H9 (cell line): ENCODE data around the gene SLC35F3. TPM values are rescaled to one million over a fixed set of nuclear protein-coding genes. Genes with fewer than 3 reads are reported as not detected.

Experiments
- DNase-seq: peaks from one replicate; pipeline ENCODE4 v3.0.0-alpha.2; 2017
- H2AFZ ChIP-seq: one replicate; pipeline ENCODE4 v1.6.1; 2013; ENCODE audit warnings: mild to moderate bottlenecking, low read length, control low read depth, moderate library complexity
- H2AK5ac ChIP-seq: 2 replicates; pipeline ENCODE4 v1.6.1; 2013; ENCODE audit warnings: low read length, control low read depth, mixed read lengths; ENCODE audit not compliant: insufficient read length
- H2BK120ac ChIP-seq: one replicate; pipeline ENCODE4 v1.6.1; 2013; ENCODE audit warnings: low read depth, mild to moderate bottlenecking, low read length, control low read depth, inconsistent platforms; ENCODE audit not compliant: poor library complexity, severe bottlenecking
- H2BK12ac ChIP-seq: 2 replicates; pipeline ENCODE4 v1.6.1; 2013; ENCODE audit warnings: low read length, control low read depth, mixed read lengths, low read depth; ENCODE audit not compliant: insufficient read length
- H2BK15ac ChIP-seq: 2 replicates; pipeline ENCODE4 v1.6.1; 2013; ENCODE audit warnings: low read depth, low read length, control low read depth
- H2BK20ac ChIP-seq: one replicate; pipeline ENCODE4 v1.6.1; 2013; ENCODE audit warnings: low read depth, mild to moderate bottlenecking, low read length, control low read depth, inconsistent platforms; ENCODE audit not compliant: poor library complexity, severe bottlenecking
- H2BK5ac ChIP-seq: 2 replicates; pipeline ENCODE4 v1.6.1; 2013; ENCODE audit warnings: low read length, control low read depth, mixed read lengths; ENCODE audit not compliant: insufficient read length
- H3K14ac ChIP-seq: 2 replicates; pipeline ENCODE4 v1.6.1; 2013; ENCODE audit warnings: low read length, control low read depth; ENCODE audit not compliant: insufficient read depth
- H3K18ac ChIP-seq: 2 replicates; pipeline ENCODE4 v1.6.1; 2013; ENCODE audit warnings: low read depth, mild to moderate bottlenecking, mixed read lengths, low read length, control low read depth; ENCODE audit not compliant: insufficient read length
- H3K23ac ChIP-seq: 2 replicates; pipeline ENCODE4 v1.6.1; 2013; ENCODE audit warnings: low read length, control low read depth, mixed read lengths, low read depth; ENCODE audit not compliant: insufficient read length
- H3K23me2 ChIP-seq: 2 replicates; pipeline ENCODE4 v1.6.1; 2013; ENCODE audit warnings: low read depth, mild to moderate bottlenecking, mixed read lengths, low read length, control low read depth; ENCODE audit not compliant: insufficient read length, poor library complexity, severe bottlenecking
- H3K27ac ChIP-seq: 2 replicates; pipeline ENCODE4 v1.5.1; 2013; ENCODE audit warnings: low read length, control low read depth, mixed read lengths, low read depth; ENCODE audit not compliant: insufficient read length
- H3K27me3 ChIP-seq: 2 replicates; pipeline ENCODE4 v1.6.1; 2013; ENCODE audit warnings: low read length, control low read depth, inconsistent platforms; ENCODE audit not compliant: insufficient read depth
- H3K4ac ChIP-seq: 2 replicates; pipeline ENCODE4 v1.6.1; 2013; ENCODE audit warnings: low read depth, mild to moderate bottlenecking, control low read depth, inconsistent platforms, low read length, moderate library complexity
- H3K4me1 ChIP-seq: 2 replicates; pipeline ENCODE4 v1.6.1; 2013; ENCODE audit warnings: low read length, control low read depth, inconsistent platforms; ENCODE audit not compliant: insufficient read depth
- H3K4me2 ChIP-seq: 2 replicates; pipeline ENCODE4 v1.6.1; 2013; ENCODE audit warnings: low read length, control low read depth, mixed read lengths; ENCODE audit not compliant: insufficient read length, insufficient read depth
- H3K56ac ChIP-seq: 2 replicates; pipeline ENCODE4 v1.6.1; 2013; ENCODE audit warnings: low read depth, mild to moderate bottlenecking, mixed read lengths, low read length, control low read depth; ENCODE audit not compliant: insufficient read length
- H3K79me1 ChIP-seq: 2 replicates; pipeline ENCODE4 v1.6.1; 2013; ENCODE audit warnings: low read depth, mild to moderate bottlenecking, moderate library complexity, low read length, control low read depth, inconsistent platforms; ENCODE audit not compliant: insufficient read depth, poor library complexity, severe bottlenecking
- H3K79me2 ChIP-seq: 2 replicates; pipeline ENCODE4 v1.6.1; 2013; ENCODE audit warnings: low read length, control low read depth, inconsistent platforms; ENCODE audit not compliant: insufficient read depth
- H3K9ac ChIP-seq: 2 replicates; pipeline ENCODE4 v1.6.1; 2013; ENCODE audit warnings: low read length, control low read depth, mixed read lengths; ENCODE audit not compliant: insufficient read length; ENCODE audit errors: extremely low read depth
- H3K9me3 ChIP-seq: one replicate; pipeline ENCODE4 v1.6.1; 2013; ENCODE audit warnings: low read depth, low read length, inconsistent platforms; ENCODE audit not compliant: control insufficient read depth
- H3T11ph ChIP-seq: one replicate; pipeline ENCODE4 v1.6.1; 2013; ENCODE audit warnings: mild to moderate bottlenecking, low read length, control low read depth, inconsistent platforms
- H4K20me1 ChIP-seq: one replicate; pipeline ENCODE4 v1.6.1; 2013; ENCODE audit not compliant: control insufficient read depth, insufficient read length, insufficient read depth
- H4K5ac ChIP-seq: 2 replicates; pipeline ENCODE4 v1.6.1; 2013; ENCODE audit warnings: low read depth, mild to moderate bottlenecking, mixed read lengths, low read length, control low read depth; ENCODE audit not compliant: insufficient read length
- H4K8ac ChIP-seq: replicated peaks from 2 replicates; pipeline ENCODE4 v1.6.1; 2013; ENCODE audit warnings: low read length, control low read depth, mixed read lengths, low read depth; ENCODE audit not compliant: insufficient read length
- H4K91ac ChIP-seq: 2 replicates; pipeline ENCODE4 v1.6.1; 2013; ENCODE audit warnings: low read depth, mild to moderate bottlenecking, moderate library complexity, mixed read lengths, low read length, control low read depth; ENCODE audit not compliant: insufficient read length
- H3K27ac Mint-ChIP-seq, 3 experiments: 2 replicates in 2 of 3; 3 replicates in 1 of 3; pipeline ENCODE4 v1.8.0; 2020 to 2021; ENCODE audit warnings: mixed read lengths in 3 of 3, mild to moderate bottlenecking in 1 of 3, moderate library complexity in 1 of 3
- H3K27me3 Mint-ChIP-seq: 2 replicates; pipeline ENCODE4 v1.8.0; 2021; ENCODE audit warnings: low read depth, mild to moderate bottlenecking, moderate library complexity, mixed read lengths
- H3K36me3 Mint-ChIP-seq, 3 experiments: 2 replicates in 2 of 3; 3 replicates in 1 of 3; pipeline ENCODE4 v1.8.0; 2020 to 2021; ENCODE audit warnings: low read depth in 3 of 3, mixed read lengths in 3 of 3; ENCODE audit not compliant: insufficient read depth in 1 of 3
- H3K4me1 Mint-ChIP-seq, 2 experiments: 2 replicates each; pipeline ENCODE4 v1.8.0; 2020; ENCODE audit warnings: mixed read lengths in 2 of 2
- H3K4me3 Mint-ChIP-seq, 2 experiments: 2 replicates in 1 of 2; 3 replicates in 1 of 2; pipeline ENCODE4 v1.8.0; 2020 to 2021; ENCODE audit warnings: mild to moderate bottlenecking in 2 of 2, mixed read lengths in 2 of 2, moderate library complexity in 1 of 2
- H3K9me3 Mint-ChIP-seq, 2 experiments: 2 replicates in 1 of 2; 3 replicates in 1 of 2; pipeline ENCODE4 v1.8.0; 2020; ENCODE audit warnings: mild to moderate bottlenecking in 2 of 2, mixed read lengths in 2 of 2, moderate library complexity in 1 of 2
- WGBS: extraction: QIAGEN DNeasy Blood & Tissue Kit; methylation state at CpG from one replicate; pipeline ENCODE4 v1.1.7; 2013; ENCODE audit warnings: missing lambda C conversion rate, low lambda C conversion rate, mixed read lengths; ENCODE audit not compliant: insufficient read length; ENCODE audit errors: extremely low coverage; 5-methylcytosine and 5-hydroxymethylcytosine counted together
- total RNA-seq: library from RNA; stranded (reverse); gene quantifications from 2 replicates; pipeline ENCODE4 v1.2.1, GENCODE V29; 2021
- TF ChIP-seq, protein P1 (sequence below): fragments of 200-600 bp; sonication (generic); conservative IDR thresholded peaks from 3 replicates; pipeline ENCODE4 v1.8.0; 2021; ENCODE audit warnings: antibody characterized with exemption, mild to moderate bottlenecking

The SLC35F3 gene
- total RNA-seq, 1 experiment from 2014 or later = 0.81 TPM

- H3K27ac Mint-ChIP-seq = no peak overlapping the region
- no peak overlapping the region for H4K5ac ChIP-seq
- H2BK5ac ChIP-seq = no peak overlapping the region
- no peak overlapping the region for H2BK15ac ChIP-seq
- H3K4me1 Mint-ChIP-seq = peaks cover 0 to 3% of the 10 kb centered on the region in 2 experiments; a peak in 2 of 4 replicates
- H3K79me1 ChIP-seq = no peaks in the 10 kb centered on the region
- H2BK120ac ChIP-seq = no peak overlapping the region
- H3K27me3 Mint-ChIP-seq = peaks cover 2% of the 10 kb centered on the region
- H3K27me3 ChIP-seq = no peaks in the 10 kb centered on the region
- H3K4me1 ChIP-seq = no peaks in the 10 kb centered on the region
- no peak overlapping the region for H3K4me3 Mint-ChIP-seq
- no peak overlapping the region for H2BK12ac ChIP-seq
- no peak overlapping the region for H4K91ac ChIP-seq
- no peak overlapping the region for H2AFZ ChIP-seq
- no peaks in the 10 kb centered on the region for H3K23me2 ChIP-seq
- no peak overlapping the region for H3K14ac ChIP-seq
- H3K9me3 ChIP-seq = no peaks in the 10 kb centered on the region
- TF ChIP-seq, protein P1, sequence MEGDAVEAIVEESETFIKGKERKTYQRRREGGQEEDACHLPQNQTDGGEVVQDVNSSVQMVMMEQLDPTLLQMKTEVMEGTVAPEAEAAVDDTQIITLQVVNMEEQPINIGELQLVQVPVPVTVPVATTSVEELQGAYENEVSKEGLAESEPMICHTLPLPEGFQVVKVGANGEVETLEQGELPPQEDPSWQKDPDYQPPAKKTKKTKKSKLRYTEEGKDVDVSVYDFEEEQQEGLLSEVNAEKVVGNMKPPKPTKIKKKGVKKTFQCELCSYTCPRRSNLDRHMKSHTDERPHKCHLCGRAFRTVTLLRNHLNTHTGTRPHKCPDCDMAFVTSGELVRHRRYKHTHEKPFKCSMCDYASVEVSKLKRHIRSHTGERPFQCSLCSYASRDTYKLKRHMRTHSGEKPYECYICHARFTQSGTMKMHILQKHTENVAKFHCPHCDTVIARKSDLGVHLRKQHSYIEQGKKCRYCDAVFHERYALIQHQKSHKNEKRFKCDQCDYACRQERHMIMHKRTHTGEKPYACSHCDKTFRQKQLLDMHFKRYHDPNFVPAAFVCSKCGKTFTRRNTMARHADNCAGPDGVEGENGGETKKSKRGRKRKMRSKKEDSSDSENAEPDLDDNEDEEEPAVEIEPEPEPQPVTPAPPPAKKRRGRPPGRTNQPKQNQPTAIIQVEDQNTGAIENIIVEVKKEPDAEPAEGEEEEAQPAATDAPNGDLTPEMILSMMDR = no peak
- H2BK20ac ChIP-seq = no peak overlapping the region
- H3K27ac ChIP-seq = no peak overlapping the region
- H3K9me3 Mint-ChIP-seq = peaks cover 0 to 2% of the 10 kb centered on the region in 2 experiments; a peak in 1 of 5 replicates
- H3K4me2 ChIP-seq = no peak overlapping the region
- H3T11ph ChIP-seq = no peak overlapping the region
- no peak overlapping the region for H3K9ac ChIP-seq
- H3K56ac ChIP-seq = no peak overlapping the region
- H3K4ac ChIP-seq = no peak overlapping the region
- no peak overlapping the region for H3K23ac ChIP-seq
- H2AK5ac ChIP-seq = no peak overlapping the region
- H4K20me1 ChIP-seq = no peaks in the 10 kb centered on the region
- no peak overlapping the region for H3K18ac ChIP-seq
- H4K8ac ChIP-seq = no peak overlapping the region
- H3K79me2 ChIP-seq = no peaks in the 10 kb centered on the region
- no CpG with 5 or more reads among the region's 1 CpG for WGBS
- DNase-seq = no peak
- peaks cover 0 to 2% (median 0%) of the 10 kb centered on the region in 3 experiments; a peak in 1 of 7 replicates for H3K36me3 Mint-ChIP-seq
Observed at GRCh38 chr1:234297668-234298067, 393.2 kb downstream of the SLC35F3 start.
